GM18498 (cell line): Measurements from ENCODE around the gene MYO1A.
"Not testable (repeated sequence)": the region's sequence is repeated elsewhere in the genome, so short reads cannot be mapped to it uniquely, and the experiment has no call there.

Experiments
- ATAC-seq: cut with Tn5 transposase; IDR thresholded peaks from one replicate; pipeline ENCODE4 v1.9.1; 2021; ENCODE audit warnings: mild to moderate bottlenecking, moderate library complexity; ENCODE audit not compliant: unreplicated experiment

MYO1A gene

DNA sequence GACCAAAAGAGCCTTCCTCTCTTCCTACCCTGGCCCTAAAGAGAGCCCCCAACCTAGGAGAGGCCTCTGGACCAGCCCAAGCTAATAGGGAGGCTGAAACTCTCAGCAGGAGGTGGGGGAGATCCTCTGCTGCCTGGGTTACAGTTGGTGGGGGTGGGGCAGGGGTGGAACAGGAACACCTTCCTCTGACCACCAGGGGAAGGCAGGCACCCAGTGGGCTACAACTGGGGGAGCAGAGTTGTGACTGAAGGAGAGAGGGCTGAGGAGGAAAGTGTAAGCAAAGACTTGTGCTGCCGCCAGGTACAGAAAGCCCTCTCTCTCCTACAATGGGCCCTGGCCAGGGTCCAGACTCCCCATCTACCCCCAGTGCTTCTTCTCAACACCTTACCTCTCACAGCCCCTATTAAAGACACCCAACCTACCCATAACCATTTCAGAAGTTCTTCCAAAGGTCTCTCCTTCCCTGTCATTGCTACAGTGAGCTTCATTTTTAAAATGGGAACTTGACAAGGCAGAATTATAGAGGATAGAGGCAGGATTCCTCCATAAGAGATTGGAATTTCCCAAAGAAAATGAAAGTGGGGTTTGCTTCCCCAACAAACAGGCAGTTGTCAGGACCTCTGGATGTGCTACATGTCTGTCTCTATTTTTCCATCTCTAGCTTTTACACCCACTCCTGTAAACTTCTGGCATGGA, 1.4 kb downstream of the MYO1A start:
- ATAC-seq = no peak

DNA sequence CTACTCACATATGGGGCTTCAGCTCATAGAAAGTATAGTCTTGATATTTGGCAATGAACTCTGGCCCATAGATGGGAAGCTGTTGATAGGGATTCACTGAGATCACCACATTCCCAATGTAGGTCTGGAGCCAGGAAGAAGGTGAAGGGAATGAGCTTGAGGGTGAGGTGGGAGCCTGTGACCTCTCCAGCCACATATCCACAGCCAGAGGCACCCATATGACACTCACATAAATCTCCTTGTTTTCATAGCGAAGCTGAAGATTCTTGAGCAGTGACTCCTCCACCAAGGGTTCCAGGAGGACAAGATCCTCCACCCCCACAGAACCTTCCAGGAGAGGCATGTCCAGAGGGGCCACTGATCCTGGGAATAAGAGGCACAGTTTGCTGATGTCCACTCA, 1.9 kb downstream of the MYO1A start:
- ATAC-seq = no peak

DNA sequence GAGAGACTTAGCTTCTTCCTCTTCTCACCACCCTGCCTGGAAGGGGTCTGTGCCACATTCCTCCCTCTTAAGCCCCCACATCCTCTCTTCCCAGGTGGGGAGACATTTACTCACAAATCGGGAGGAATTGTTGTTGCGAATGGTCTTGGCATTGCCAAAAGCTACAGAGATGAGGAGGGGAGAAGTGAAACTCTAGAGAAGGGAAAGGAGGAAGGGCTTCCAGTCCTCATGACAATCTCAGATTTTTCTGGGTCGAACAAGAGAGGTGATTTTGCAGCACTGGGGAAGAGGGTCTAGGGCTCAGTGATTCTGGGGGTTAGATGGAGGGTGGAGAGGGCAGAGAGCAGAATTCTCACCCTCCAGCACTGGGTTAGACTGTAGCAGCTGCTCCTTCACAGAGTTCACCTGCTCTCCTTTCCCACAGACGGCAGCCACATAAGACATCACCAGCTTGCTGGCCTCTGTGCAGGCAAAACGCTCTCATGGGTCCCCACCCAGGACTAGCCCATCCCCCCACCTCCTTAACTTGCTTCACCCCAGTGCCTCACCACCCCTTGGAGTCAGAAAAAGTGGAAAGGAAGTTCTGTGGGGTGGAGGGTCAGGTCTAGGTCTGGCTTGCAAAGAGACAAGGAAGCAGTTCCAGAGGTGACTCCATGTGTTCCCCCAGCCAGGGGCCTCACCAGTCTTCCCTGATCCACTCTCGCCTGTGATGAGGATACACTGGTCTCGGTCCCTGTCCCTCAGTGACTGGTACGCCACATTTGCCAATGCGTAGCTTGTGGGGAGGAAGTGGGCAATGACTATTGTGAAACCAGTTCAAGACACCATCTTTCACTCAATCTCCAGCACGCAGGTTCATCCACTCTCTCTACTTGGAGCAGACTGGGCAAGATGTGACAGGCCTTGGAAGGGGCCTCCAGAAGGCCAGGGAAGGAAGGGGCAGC, 2.7 kb downstream of the MYO1A start:
- peak; percentile 67 for ATAC-seq

DNA sequence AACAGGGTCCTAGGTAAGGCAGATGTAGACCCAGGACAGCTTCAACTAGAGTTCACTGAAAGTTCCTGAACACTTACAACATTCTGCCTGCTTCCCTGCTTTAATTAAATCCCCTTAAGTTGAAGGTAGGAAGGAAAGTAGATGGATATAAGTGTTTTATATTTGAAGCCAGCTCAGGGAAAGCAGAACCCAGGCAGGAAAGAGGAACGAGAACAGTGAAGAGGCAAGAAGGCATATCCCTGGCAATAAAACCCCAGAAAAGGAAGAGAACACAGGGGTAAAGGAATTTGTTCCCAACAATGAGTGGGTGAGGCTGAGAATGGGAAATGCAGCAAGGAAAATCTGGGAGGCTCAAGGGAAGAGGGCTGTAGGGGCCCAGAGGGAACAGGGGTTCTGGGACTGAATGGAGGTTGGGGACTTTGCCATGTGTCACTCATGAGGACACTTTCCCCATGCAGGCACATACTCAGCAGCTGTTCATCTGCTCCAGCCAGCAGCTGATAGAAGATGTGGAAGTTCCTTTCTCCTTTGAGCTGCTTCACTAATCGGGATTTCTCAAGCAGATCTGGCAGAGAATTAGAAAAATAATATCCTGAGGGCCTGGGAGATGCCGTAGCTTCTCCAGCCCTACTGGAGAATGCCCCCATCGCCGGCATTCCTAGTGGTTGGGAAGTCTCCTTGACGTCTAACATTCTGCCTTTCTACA, 3.7 kb downstream of the MYO1A start:
- no peak for ATAC-seq

DNA sequence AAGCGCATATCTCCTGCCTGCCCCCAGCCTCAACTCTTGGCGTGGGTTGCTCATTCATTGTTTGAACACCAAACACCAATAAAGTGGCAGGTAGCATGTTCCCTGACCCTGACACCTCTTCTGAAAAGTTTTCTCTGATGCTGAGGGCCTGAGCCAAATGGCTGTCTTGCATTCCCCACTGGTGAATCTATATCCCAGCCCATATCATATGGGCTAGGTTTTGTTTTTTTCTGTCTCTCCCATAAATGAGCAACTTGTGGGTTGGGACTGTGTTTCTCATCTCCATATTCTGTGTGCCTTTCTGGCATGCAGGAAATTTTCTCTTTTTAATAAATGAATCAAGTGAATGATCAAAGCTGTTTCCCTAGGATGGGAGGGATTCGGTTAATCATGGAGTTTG, 5.0 kb downstream of the MYO1A start:
- ATAC-seq = no peak

DNA sequence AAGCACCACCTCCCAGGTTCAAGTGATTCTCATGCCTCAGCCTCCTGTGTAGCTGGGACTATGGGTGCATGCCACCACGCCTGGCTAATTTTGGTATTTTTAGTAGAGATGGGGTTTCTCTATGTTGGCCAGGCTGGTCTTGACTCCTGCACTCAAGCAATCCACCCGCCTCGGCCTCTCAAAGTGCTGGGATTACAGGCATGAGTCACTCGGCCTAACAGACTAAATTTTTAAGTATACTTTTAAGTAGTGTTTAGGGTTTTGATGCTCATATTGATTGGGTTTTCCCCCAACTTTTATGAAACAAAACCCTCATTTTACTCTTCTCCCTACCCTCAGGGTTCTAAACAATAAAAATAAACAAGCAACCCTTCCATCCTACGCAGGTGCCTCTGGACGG, 5.5 kb downstream of the MYO1A start:
- ATAC-seq = no peak

DNA sequence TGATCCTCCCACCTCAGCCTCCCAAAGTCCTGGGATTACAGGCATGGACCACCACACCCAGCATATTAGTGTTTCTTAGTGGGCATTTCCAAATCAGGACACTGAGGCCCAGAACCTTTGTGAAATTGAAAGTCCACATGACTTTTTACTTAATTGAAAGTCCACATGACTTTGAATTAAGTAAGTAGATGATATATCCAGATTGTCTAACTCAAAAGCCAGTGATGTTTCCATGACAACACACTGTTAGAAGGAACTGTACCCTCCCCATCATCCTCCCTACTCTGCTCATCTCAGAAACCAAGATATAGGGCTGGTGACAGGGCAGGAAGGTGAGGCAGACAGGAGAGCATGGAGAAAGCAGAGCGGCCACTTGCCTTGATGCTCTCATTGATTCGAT, 7.2 kb downstream of the MYO1A start:
- no peak for ATAC-seq

DNA sequence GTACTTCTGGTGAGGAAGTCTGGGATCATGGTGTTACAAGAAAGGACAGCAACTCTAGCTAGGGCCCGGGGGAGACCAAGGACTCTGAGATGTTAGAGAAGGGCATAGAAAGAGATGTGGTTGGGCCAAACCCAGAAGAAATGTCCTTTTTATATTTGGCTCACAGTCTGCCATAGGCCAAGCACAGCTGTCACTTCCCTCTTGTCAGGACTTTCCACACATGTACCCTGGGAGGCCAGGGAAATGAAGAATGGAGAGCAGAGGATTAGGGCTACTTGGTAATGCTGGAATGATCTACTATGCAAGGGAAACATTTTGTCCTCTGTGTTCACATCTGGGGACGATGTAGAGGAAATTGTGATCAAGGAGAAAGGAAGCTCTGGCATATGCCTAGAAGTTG, 9.2 kb downstream of the MYO1A start:
- no peak for ATAC-seq

DNA sequence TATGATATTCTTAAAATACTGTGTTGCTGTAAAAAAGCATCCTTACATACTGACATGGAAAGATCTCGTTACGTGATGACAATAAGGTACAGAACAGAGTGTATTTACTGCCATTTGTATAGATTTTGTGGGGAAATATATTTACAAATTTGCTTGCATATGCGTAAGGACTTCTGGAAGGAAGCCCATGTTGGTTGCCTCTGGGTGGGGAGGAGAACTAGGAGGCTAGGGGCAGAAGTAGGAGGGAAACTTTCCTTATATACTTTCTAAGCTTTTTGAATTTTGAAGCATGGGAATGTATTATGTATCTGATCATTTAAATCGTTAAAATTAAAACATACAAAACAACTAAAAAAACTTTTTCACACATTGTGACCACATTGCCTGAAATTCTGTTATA, 9.7 kb downstream of the MYO1A start:
- ATAC-seq = no peak

DNA sequence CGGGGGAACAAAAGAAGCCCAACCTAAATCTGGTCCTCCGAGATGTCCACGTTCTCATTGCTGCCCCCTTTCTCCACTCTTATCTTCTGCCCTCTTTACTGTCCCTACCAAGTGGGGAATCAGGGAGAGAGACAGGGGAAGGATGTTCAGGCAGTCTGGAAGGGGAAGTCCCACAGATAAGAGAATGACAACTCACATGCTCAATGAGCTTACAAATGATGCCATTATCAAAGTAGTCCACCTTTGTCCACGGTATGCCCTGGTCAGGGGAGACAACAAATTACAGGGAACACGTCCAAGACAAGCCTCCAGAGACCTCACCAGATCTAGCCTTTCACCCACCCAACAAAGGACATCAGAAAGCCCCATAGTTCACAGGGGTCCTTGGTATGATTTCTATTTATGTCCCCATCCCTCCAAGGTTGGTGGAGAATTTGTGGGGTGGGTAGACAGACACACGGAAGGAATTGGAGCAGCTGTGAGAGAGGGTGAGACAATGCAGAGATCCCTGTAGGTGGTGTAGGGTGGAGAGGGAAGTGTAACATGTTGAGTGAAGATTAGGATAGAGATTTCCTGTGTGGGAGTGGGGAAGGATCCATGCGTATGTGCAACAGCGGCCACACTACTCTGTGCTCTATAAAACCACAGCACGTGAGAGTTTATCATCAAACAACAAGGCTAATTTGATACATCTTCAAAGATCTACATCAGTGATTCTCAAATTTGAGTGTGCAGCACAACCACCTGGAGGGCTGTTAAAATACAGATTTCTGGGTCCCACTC, 10.7 kb downstream of the MYO1A start:
- no peak for ATAC-seq

DNA sequence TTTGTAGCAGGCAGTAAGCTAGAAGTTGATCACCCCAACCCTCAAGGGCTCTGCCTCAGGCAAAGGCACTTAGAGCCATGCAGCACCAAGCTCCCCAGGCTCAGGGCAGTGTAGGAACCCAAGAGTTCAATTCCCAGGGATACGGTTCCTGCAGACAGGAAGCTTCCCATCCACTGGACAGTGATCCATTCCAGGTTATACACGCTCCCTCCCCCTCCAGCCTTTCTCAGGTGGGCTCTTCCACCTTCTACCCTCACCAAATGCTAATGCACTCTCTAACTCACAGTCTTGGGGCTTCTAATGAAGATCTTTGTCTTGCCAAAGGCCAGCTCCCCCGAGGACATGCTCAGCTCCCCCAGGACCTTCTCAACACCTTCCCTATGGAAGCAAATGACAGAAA, 12.7 kb downstream of the MYO1A start:
- no peak for ATAC-seq

DNA sequence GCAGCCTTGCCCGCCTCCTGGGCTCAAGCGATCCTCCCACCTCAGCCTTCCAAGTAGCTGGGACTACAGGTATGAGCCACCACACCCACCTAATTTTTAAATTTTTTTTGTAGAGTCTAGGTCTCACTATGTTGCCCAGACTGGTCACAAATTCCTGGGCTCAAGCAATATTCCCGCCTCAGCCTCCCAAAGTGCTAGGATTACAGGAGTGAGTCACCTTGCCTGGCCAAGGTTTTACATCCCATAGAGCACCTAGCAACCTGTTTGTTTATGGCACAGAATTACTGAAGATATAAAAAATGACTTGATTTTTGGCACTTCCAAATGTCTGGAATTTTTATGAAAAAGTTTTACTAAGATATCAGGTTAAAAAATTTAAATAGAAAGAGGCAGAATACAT, 16.5 kb downstream of the MYO1A start:
- no peak for ATAC-seq

DNA sequence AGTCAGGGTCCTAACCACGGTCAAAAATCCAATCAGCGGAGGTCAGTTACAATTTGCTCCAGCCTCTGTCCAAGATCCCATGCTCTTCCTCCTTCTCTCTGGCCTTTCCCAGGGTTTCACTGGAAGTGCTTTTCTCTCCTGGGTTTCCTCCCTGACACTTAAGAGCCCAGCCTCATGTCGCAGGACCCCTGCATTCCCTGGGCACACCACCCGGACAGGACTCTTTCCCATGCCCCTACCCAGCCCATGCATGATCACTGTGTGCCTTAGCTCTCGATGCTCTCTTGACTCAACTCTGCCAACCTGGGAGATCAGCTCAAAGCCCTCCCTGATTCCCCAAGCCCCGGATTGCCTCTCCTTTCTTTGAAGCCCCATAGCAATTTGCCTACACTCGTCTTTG, 18.1 kb downstream of the MYO1A start:
- ATAC-seq = no peak

DNA sequence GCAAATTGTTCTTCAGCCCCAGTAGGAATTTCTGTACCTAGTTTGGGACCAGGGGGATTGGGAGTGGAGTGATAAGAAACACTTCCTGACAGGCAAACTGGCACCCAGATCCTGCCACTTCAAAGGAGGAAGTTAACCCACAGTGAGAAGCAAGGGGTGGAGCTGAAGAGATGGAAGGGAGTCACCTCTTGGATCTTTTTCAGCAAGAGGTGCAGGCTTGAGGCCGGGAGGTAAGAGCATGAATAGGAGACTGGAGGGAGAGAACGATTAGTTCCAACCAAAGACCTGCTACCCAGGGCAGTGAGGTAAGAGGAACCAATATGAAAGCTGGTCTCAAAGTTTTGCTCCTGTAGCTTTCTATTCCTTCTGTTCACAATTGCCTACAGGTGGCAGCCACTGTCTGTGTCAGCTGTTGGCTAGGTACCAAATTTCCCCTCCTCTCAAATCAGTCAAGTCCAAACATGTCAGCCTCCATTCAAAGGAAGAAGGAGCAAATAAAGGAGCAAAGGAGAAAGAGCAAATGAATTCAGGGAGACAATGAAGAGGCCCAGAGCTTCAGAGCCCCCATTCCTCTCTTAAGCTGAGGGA, 18.7 kb downstream of the MYO1A start:
- peak; percentile 68 for ATAC-seq

DNA sequence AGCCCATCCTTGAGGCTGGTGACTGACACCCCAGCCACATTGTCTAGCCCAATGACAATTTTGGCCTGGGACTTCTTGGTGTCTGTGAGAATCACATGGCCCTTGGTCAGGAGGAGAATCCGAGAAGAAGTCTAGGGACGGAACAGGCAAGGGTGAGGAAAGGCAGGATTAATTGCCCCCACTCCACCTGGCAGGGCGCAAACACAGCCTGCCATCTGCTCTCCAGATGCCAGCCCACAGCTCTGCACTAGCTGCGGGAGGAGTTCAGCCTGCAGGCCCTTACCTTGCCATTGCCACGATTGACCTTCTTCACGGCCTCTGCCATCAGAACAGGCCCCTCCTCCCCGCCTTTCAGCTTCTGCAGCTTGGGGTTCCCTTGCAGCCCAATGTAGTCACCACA, 20.5 kb downstream of the MYO1A start:
- ATAC-seq = no peak

DNA sequence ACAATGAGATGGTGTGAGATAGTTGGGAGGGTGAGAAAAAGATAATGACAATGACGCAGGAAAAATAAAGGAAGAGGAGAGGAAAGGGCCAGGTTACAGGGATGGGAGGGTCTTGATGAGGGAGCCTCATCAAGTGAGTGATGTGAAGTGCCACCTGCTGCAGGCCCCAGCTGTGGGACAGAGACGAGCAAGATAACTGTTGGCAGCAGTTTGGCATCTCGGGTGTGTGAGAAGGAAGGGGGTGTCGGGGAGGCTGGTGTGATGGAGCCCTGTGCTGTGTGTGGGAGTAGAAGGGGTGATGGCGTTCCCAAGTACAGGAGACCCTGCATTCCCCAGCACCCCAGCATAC, 22.1 kb downstream of the MYO1A start:
- no peak for ATAC-seq

DNA sequence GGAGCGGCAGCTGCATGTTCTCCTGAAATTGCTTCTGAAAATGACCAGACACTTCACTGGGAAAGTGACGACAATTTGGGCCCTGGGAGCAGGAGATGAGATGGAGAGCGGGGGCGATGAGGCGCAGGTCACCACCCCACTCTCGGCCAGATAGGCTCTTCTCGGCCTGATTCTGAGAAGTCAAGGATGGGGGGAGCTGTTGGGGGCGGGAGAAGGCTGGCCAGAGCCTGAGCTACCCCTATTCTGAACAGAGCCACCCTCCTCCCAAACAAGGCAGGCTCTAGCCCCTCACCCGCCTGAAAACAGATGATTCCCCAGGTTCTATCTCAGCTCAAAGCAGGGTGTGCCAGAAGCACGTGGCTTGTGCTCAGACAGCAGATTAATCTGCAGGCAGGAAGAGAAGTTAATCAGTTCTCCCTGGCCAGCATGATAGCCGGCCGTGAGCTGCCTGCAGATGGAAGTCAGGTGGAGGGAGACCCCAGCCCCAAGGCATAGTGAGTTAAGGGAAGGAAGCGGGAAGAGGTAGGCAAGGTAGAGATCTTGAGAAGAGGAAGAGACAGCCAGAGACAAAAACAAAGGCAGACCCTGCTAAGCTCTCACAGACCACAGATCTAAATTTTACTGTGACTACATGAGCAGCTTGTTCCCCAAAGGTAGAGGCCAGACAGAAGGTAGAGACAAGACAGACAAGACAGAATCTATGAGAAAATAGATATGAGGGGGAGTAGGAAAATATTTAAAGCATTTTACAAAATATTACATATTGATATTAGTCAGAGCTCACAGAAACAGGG, 22.7 kb downstream of the MYO1A start:
- no peak for ATAC-seq

DNA sequence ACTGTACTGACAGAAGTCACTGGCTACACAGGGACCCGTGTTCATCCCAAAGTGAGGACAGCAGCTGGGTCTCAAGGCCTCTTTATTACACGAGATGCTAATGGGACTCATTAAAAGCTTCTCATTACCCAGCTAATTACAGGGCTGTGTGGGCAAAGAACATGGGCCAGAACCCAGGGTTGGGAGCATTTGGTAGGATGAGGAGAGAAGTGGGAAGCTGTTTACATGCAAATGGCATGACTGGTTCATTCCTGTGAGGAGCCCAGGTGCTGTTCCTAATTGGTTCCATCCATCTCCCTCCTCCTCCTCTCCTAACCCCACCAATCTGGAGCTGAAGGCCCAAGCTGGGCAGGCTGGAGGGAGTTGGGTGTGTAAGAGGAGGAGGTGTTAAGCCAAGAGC, 24.7 kb downstream of the MYO1A start:
- no peak for ATAC-seq

DNA sequence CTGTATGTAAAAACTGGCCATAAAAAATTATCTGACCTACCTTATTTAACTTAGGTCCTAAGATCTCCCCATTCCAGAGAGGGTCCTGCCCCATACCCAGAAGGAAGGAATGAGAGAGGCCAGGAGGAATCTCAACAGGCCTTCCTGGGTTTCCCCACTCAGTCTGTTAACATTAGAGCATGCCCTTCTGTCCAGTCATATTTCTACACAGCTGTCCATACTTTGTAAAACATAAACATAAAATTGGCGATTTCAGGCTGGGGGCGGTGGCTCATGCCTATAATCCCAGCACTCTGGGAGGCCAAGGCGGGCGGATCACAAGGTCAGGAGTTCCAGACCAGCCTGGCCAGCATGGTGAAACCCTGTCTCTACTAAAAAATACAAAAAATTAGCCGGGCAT, 27.6 kb downstream of the MYO1A start:
- ATAC-seq = not testable (repeated sequence)
